HepG2 (cell line): ENCODE results near the gene COPS6.

ENCODE experiments used
- CHD2 ChIP-seq: IDR thresholded peaks from 2 replicates; pipeline ENCODE4 v1.6.1; 2011; ENCODE audit warnings: low read depth, low read length, improper control_type of control experiment
- KLF16 ChIP-seq, 2 experiments: sonication (generic) in 1 of 2; formaldehyde crosslinking in 1 of 2; IDR thresholded peaks; 2 replicates each; pipeline versions ENCODE4 v1.6.1 to v1.8.0; 2016 to 2023; ENCODE audit warnings: missing genetic modification reagents in 2 of 2, missing compliant biosample characterization in 1 of 2
- MTA3 ChIP-seq: sonication (generic); formaldehyde crosslinking; IDR thresholded peaks from 2 replicates; pipeline ENCODE4 v1.4.0; 2020; ENCODE audit warnings: missing genetic modification reagents
- PHB2 ChIP-seq: fragments of 450-650 bp; IDR thresholded peaks from 2 replicates; pipeline ENCODE4 v1.6.1; 2018; ENCODE audit not compliant: partially characterized antibody
- RAD21 ChIP-seq: fragments of 450-650 bp; formaldehyde crosslinking; IDR thresholded peaks from 2 replicates; pipeline ENCODE4 v1.5.0; 2020; ENCODE audit warnings: mild to moderate bottlenecking
- SMARCE1 ChIP-seq: fragments of 450-650 bp; IDR thresholded peaks from 2 replicates; pipeline ENCODE4 v1.6.1; 2017; ENCODE audit warnings: borderline replicate concordance
- ZNF121 ChIP-seq: sonication (generic); formaldehyde crosslinking; IDR thresholded peaks from 2 replicates; pipeline ENCODE4 v1.5.0; 2020; ENCODE audit warnings: mild to moderate bottlenecking, missing genetic modification reagents
- ZNF614 ChIP-seq: IDR thresholded peaks from 2 replicates; pipeline ENCODE4 v1.6.1; 2018; ENCODE audit warnings: missing biosample characterization, missing genetic modification reagents, inconsistent platforms, borderline replicate concordance
- ZNF747 ChIP-seq: sonication (generic); formaldehyde crosslinking; IDR thresholded peaks from 2 replicates; pipeline ENCODE4 v1.8.1; 2023; ENCODE audit warnings: missing genetic modification reagents, mild to moderate bottlenecking, borderline replicate concordance
- TF ChIP-seq, protein P1 (sequence below), 2 experiments: IDR thresholded peaks; 2 replicates each; pipeline ENCODE4 v1.6.1; 2011 to 2012; ENCODE audit warnings: low read length in 2 of 2, borderline replicate concordance in 1 of 2, low read depth in 1 of 2, mild to moderate bottlenecking in 1 of 2, moderate library complexity in 1 of 2
- TF ChIP-seq, protein P2 (sequence below): sonication (generic); formaldehyde crosslinking; IDR thresholded peaks from 2 replicates; pipeline ENCODE4 v1.5.0; 2020; ENCODE audit warnings: mild to moderate bottlenecking, missing genetic modification reagents, moderate library complexity
- TF ChIP-seq, protein P3 (sequence below): sonication (generic); formaldehyde crosslinking; IDR thresholded peaks from 2 replicates; pipeline ENCODE4 v1.4.0; 2020; ENCODE audit warnings: missing genetic modification reagents
- TF ChIP-seq, protein P4 (sequence below): sonication (generic); formaldehyde crosslinking; IDR thresholded peaks from 2 replicates; pipeline ENCODE4 v1.8.1; 2023; ENCODE audit warnings: missing genetic modification reagents, inconsistent platforms, borderline replicate concordance

GRCh38 chr7:100063376-100063775, 25.4 kb upstream of the COPS6 start:
- TF ChIP-seq PHB2 (no peak), ZNF614 (CRISPR knock-in tag) (no peak), KLF16 (CRISPR knock-in tag; IDR thresholded peaks at IDR 0.05) (no peak), ZNF747 (CRISPR knock-in tag) (no peak), MTA3 (CRISPR knock-in tag) (no peak), CHD2 (no peak), ZNF121 (CRISPR knock-in tag) (no peak), RAD21 (CRISPR knock-in tag) (no peak), SMARCE1 (no peak)
- TF ChIP-seq, protein P1, sequence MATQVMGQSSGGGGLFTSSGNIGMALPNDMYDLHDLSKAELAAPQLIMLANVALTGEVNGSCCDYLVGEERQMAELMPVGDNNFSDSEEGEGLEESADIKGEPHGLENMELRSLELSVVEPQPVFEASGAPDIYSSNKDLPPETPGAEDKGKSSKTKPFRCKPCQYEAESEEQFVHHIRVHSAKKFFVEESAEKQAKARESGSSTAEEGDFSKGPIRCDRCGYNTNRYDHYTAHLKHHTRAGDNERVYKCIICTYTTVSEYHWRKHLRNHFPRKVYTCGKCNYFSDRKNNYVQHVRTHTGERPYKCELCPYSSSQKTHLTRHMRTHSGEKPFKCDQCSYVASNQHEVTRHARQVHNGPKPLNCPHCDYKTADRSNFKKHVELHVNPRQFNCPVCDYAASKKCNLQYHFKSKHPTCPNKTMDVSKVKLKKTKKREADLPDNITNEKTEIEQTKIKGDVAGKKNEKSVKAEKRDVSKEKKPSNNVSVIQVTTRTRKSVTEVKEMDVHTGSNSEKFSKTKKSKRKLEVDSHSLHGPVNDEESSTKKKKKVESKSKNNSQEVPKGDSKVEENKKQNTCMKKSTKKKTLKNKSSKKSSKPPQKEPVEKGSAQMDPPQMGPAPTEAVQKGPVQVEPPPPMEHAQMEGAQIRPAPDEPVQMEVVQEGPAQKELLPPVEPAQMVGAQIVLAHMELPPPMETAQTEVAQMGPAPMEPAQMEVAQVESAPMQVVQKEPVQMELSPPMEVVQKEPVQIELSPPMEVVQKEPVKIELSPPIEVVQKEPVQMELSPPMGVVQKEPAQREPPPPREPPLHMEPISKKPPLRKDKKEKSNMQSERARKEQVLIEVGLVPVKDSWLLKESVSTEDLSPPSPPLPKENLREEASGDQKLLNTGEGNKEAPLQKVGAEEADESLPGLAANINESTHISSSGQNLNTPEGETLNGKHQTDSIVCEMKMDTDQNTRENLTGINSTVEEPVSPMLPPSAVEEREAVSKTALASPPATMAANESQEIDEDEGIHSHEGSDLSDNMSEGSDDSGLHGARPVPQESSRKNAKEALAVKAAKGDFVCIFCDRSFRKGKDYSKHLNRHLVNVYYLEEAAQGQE (IDR thresholded peaks at IDR 0.05; ENCODE audit: borderline replicate concordance in 1 of 2, low read depth in 1 of 2, low read length in 2 of 2): no peak
- TF ChIP-seq, protein P2, sequence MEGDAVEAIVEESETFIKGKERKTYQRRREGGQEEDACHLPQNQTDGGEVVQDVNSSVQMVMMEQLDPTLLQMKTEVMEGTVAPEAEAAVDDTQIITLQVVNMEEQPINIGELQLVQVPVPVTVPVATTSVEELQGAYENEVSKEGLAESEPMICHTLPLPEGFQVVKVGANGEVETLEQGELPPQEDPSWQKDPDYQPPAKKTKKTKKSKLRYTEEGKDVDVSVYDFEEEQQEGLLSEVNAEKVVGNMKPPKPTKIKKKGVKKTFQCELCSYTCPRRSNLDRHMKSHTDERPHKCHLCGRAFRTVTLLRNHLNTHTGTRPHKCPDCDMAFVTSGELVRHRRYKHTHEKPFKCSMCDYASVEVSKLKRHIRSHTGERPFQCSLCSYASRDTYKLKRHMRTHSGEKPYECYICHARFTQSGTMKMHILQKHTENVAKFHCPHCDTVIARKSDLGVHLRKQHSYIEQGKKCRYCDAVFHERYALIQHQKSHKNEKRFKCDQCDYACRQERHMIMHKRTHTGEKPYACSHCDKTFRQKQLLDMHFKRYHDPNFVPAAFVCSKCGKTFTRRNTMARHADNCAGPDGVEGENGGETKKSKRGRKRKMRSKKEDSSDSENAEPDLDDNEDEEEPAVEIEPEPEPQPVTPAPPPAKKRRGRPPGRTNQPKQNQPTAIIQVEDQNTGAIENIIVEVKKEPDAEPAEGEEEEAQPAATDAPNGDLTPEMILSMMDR (CRISPR knock-in tag): no peak
- TF ChIP-seq, protein P3, sequence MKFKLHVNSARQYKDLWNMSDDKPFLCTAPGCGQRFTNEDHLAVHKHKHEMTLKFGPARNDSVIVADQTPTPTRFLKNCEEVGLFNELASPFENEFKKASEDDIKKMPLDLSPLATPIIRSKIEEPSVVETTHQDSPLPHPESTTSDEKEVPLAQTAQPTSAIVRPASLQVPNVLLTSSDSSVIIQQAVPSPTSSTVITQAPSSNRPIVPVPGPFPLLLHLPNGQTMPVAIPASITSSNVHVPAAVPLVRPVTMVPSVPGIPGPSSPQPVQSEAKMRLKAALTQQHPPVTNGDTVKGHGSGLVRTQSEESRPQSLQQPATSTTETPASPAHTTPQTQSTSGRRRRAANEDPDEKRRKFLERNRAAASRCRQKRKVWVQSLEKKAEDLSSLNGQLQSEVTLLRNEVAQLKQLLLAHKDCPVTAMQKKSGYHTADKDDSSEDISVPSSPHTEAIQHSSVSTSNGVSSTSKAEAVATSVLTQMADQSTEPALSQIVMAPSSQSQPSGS: no peak
- TF ChIP-seq, protein P4, sequence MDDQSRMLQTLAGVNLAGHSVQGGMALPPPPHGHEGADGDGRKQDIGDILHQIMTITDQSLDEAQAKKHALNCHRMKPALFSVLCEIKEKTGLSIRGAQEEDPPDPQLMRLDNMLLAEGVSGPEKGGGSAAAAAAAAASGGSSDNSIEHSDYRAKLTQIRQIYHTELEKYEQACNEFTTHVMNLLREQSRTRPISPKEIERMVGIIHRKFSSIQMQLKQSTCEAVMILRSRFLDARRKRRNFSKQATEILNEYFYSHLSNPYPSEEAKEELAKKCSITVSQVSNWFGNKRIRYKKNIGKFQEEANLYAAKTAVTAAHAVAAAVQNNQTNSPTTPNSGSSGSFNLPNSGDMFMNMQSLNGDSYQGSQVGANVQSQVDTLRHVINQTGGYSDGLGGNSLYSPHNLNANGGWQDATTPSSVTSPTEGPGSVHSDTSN (CRISPR knock-in tag): no peak
